ENCODE data around the gene OR5M8.

- TF ChIP-seq POLR2AphosphoS5 (IDR thresholded peaks at IDR 0.05; ENCODE audit: low read depth) (no peak), CTCF (IDR thresholded peaks at IDR 0.05; ENCODE audit: insufficient read depth, low read length) (no peak), GABPA (IDR thresholded peaks at IDR 0.05; ENCODE audit: low read depth) (no peak), SPI1 (IDR thresholded peaks at IDR 0.05; ENCODE audit: borderline replicate concordance, low read depth) (no peak)
Measured at GRCh38 chr11:56509439-56509838, 18.3 kb upstream of the OR5M8 start.

Measured in HL-60 (cell line).